CD4-positive, alpha-beta T cell treated with Interleukin-15 for 1 hour (primary cell): ENCODE data around the gene TRPM6.

Experiments used
- DNase-seq: peaks from one replicate; pipeline ENCODE4 v3.0.0-alpha.2; 2020

The TRPM6 gene

DNA sequence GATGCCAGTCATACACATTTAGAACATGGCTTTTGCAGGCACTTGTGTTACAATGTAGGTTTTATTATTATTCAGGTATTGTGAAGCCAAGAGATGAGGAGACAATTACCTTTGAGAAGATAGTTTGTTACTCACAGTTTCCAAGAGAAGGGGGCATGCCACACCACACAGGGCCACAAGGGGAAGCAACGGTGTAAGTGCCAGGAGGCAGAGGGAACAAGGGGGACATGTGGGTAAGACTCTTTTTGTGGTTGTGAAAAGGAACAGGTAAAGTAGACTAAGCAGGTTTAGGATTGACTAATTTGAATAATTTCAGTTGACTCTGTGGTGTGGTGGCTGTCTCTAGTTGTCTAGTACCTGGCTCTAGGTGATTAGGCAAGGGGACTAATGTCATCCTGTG is 191.2 kb downstream of the TRPM6 start:
- no peak for DNase-seq

DNA sequence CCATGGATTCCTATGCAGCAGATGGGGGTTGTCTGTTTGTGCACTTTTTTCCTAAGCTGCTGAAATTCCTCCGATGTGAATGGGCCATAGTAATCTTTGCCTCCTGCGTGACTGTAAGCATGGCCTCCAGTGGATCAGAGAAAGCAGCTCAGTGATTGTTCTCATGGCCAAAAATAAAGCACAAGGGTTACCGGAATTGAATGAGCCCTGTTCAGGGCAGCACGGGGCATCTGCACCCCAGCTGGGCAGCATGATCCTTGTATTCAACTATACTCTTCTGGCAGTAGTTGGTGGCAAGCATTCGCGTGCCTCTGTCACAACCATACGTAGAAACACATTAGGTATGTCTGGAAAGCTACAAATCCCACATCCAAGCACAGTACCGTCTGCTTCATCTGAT is 196.7 kb downstream of the TRPM6 start:
- DNase-seq, result no peak

DNA sequence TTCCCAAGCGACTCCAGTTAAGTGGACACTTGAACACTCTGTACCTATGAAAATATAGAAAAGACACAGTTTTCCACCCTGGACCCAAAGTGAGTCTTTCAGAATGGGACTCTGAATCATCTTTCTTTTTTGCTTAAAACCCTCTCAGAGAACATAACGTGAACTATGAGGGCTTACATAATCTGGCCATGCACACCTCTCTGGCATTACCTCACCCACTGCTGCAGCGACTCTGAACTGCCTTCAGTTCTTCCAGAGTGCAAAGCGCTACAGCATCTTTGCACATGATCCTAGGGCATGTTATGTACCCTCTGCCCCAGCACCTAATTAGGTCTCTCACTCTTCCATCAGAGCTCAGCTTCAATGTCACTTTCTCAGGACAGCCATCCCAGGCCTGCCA is 204.4 kb downstream of the TRPM6 start:
- no peak for DNase-seq

DNA sequence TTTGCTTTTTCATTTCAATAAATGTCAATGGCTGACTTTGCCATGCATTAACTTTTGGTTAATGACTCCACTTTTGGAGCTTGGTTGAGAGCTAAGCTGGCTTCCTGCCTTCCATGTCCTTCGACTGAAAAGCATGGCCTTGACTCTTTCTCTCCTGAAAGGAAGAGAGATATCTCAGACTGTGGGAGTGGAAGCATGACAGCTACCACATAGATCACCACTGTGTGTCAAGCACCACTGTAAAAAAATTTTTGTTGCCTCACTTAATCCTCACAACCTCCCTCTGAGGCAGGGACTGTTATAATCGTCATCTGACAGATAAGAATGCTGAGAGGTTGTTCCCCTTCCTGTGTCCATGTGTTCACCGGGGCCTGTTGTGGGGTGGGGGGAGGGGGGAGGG is 205.8 kb downstream of the TRPM6 start:
- DNase-seq, result no peak

DNA sequence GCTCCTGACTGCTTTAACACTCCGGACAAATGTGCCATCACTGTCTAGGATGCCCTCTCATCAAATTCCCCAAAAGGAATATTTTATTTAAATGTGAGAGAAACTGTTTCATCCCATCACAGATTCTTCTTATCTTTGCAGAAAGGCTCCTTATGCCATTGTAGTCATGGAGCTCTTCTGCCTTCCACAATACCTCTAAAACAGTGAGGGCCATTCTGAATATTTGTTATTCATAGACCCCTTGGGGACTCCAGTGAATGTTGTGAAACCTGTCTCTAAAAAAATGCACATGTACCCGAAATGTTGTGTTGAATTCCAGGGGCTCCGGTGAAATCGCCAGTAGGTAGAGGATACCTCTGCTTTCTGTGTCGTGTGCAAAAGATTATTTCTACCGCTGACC is 213.6 kb downstream of the TRPM6 start:
- DNase-seq, result no peak
